Astrocyte of the spinal cord (primary cell): ENCODE data around the gene IL18RAP.

Experiments used
- DNase-seq: peaks from one replicate; pipeline ENCODE4 v3.0.0; 2011; ENCODE audit warnings: low read depth, low spot score
- H3K4me3 ChIP-seq: 2 replicates; pipeline ENCODE4 v1.5.1; 2011; ENCODE audit warnings: low read depth, mild to moderate bottlenecking, low read length, moderate library complexity
- in situ Hi-C: cut with HindIII; loops from 2 replicates; pipeline ENCODE4 v1.10.0; 2017; ENCODE audit warnings: low sequenced_read_pairs
- TF ChIP-seq, protein P1 (sequence below): IDR thresholded peaks from 2 replicates; pipeline ENCODE4 v1.5.1; 2012; ENCODE audit warnings: low read depth, mild to moderate bottlenecking, low read length, inconsistent platforms

IL18RAP gene

DNA sequence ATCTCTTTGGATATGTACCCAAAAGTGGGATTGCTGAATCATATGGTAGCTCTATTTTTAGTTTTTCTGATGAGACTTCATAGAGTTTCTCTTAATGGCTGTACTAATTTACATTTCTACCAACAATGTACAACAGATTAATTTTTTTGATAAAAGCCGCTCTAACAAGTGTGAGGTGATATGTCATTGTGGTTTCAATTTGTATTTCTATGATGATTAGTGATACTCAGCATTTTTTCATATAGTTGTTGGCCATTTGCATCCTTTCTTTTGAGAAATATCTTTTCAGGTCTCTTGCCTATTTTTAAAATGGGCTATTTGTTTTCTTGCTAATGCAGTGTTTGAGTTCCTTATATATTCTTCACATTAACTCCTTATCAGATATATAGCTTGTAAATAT is 4.3 kb downstream of the IL18RAP start:
- no peak for DNase-seq
- in situ Hi-C loops = no loop called here
- H3K4me3 ChIP-seq = no peak overlapping the region

DNA sequence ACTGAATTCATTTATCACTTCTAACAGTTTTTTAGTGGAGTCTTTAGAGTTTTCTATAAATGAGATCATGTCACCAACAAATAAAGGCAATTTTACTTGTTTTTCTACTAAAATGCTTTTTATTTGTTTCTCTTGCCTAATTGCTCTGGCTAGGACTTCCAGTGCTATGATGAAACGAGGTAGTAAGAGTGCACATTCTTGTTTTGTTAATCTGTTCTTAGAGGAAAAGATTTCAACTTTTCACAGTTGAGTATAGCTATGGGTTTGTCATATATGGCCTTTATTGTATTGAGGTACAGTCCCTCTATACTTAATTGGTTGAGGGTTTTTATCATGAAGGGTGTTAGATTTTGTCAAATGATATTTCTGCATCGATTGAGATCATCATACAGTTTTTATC is 5.6 kb downstream of the IL18RAP start:
- H3K4me3 ChIP-seq = no peak overlapping the region
- DNase-seq = no peak
- in situ Hi-C loops = no loop called here
- TF ChIP-seq, protein P1, sequence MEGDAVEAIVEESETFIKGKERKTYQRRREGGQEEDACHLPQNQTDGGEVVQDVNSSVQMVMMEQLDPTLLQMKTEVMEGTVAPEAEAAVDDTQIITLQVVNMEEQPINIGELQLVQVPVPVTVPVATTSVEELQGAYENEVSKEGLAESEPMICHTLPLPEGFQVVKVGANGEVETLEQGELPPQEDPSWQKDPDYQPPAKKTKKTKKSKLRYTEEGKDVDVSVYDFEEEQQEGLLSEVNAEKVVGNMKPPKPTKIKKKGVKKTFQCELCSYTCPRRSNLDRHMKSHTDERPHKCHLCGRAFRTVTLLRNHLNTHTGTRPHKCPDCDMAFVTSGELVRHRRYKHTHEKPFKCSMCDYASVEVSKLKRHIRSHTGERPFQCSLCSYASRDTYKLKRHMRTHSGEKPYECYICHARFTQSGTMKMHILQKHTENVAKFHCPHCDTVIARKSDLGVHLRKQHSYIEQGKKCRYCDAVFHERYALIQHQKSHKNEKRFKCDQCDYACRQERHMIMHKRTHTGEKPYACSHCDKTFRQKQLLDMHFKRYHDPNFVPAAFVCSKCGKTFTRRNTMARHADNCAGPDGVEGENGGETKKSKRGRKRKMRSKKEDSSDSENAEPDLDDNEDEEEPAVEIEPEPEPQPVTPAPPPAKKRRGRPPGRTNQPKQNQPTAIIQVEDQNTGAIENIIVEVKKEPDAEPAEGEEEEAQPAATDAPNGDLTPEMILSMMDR = no peak

More for the DNA sequence above, 4.3 kb downstream of the IL18RAP start:
- TF ChIP-seq, protein P1 = no peak

DNA sequence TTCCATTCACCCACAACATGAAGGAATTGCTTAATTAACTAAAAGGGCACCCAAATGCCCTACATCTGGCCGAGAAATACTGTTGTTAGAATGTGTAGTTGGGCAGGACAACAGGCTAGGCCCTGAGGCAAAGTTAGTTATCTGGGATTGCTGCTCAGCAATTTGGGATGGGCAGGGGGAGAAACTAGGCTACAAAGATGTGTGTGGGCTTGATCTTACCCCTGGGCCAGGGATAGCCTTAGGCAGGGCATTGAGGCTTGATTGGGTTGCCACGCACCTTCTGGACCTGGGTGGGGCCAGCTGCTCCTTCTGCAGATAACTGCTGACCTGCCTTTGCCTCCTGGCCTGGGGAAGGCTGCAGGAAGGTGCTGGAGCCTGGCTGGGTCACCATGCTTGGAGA is 9.4 kb downstream of the IL18RAP start:
- DNase-seq = no peak
- H3K4me3 ChIP-seq = no peak overlapping the region
- TF ChIP-seq, protein P1 = no peak
- in situ Hi-C loops = no loop called here

DNA sequence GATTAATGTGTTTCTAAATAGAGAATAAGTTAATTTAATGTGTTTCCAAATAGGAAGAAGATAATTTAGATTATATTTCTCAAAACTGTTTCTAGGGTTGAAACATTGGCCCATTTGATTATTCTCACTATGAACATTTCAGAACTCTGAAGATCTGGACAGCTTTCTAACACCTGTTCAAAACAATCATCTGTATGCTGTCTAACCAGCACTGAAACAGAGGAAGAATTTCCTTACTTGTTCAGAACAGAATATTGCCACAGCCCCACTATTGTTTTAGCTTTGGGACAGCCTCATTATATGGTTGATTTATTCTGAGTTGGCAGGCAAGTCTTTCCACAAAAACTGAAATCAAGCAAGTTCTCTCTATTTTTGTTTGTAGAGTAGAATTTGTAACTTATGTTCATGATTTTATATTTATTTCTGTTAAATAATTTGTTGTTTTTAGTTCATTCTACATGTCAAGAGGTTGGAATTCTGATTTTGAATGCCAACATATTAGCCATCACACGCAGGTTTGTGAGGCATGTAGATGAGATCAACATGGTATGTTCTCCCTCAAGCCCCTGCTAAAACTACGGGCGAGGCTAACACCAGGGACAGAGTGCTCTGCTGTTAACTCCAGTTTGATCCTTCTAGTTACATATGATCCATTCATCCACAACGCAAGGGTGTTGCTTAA is 11.2 kb downstream of the IL18RAP start:
- DNase-seq = no peak
- no peak overlapping the region for H3K4me3 ChIP-seq
- in situ Hi-C loops = no loop called here
- TF ChIP-seq, protein P1 = no peak

DNA sequence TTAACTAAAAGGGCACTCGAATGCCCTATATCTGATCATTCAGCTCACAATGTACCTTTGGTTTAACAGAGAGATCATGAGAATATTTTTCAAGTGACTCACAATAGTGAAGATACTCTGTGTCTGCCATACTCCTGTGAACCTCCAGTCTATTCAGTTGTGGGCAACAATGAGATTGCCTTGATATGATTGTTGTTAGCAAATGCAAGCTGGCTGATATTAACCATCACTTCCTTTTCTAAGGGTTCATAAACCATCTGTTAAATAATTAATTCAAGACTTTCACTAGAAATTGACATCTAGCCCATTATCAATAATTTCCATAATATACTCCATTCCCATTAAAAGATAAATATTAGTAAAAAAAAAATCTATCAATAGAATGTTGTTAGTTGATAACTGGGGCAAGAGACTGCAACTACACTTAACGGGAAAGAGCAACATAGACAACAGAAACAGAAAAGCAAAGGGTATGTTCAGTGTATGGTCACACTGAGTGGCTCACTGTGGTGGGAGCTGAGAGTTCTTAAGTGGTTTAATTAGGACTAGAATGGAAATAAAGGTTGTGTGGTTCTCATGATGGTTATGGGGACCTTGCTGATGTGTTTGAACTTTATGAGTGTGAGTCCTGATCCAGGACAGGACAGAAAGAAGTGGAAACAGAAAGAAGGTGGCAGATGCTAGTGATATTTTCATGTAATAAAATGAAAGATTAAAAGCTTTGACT is 11.9 kb downstream of the IL18RAP start:
- DNase-seq = no peak
- TF ChIP-seq, protein P1 = no peak
- no peak overlapping the region for H3K4me3 ChIP-seq
- in situ Hi-C loops = no loop called here

DNA sequence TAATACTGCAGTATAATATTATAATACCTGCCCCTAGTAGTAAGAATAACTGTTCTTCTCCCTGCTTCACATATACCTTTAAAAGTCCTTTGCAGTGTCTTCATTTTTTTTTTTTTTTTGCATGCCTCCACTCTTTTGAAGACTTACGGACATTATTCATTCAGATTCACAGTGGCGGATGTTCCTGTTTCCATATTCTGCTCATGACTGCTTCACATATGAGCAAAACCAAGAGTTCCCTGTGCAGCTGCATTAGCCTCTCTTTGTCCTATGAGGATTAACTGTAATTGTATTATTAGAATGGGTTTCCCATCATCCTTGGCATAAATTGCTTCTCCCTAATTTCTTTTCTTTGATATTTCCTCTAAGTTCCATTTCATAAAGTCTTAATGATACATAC is 12.8 kb downstream of the IL18RAP start:
- in situ Hi-C loops = no loop called here
- no peak overlapping the region for H3K4me3 ChIP-seq
- DNase-seq = no peak
- TF ChIP-seq, protein P1 = no peak
